ENCODE data around the gene SEPSECS. TPM values are rescaled to one million over a fixed set of nuclear protein-coding genes. Genes with fewer than 3 reads are reported as not detected.

Gene SEPSECS
- total and polyA plus RNA-seq, 4 donors = 2.8 to 23.2 (median 7.3) TPM

- TF ChIP-seq, protein P1, sequence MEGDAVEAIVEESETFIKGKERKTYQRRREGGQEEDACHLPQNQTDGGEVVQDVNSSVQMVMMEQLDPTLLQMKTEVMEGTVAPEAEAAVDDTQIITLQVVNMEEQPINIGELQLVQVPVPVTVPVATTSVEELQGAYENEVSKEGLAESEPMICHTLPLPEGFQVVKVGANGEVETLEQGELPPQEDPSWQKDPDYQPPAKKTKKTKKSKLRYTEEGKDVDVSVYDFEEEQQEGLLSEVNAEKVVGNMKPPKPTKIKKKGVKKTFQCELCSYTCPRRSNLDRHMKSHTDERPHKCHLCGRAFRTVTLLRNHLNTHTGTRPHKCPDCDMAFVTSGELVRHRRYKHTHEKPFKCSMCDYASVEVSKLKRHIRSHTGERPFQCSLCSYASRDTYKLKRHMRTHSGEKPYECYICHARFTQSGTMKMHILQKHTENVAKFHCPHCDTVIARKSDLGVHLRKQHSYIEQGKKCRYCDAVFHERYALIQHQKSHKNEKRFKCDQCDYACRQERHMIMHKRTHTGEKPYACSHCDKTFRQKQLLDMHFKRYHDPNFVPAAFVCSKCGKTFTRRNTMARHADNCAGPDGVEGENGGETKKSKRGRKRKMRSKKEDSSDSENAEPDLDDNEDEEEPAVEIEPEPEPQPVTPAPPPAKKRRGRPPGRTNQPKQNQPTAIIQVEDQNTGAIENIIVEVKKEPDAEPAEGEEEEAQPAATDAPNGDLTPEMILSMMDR (IDR thresholded peaks at IDR 0.05; ENCODE audit: control extremely low read depth, extremely low read depth) = no peak
- 98 to 99% methylated on average over 2 of the region's 2 CpGs for WGBS, 2 donors
- Histone ChIP-seq H3K9me3 (ENCODE audit: control insufficient read depth in 4 of 4, insufficient read depth in 3 of 4, low read length in 3 of 4) (peaks cover 0 to 2% (median 0%) of the 10 kb centered on the region in 4 donors), H3K36me3 (ENCODE audit: control insufficient read depth in 4 of 4, insufficient read depth in 4 of 4, low read length in 4 of 4) (peaks cover 0 to 2% (median under 1%) of the 10 kb centered on the region in 4 donors), H3K9ac (ENCODE audit: insufficient read depth in 1 of 2, low read length in 2 of 2) (no peak overlapping the region), H3K27ac (ENCODE audit: low read depth in 1 of 2, low read length in 1 of 2) (no peak overlapping the region), H3K4me3 (no peak overlapping the region), H3K27me3 (ENCODE audit: control insufficient read depth in 3 of 3, insufficient read depth in 3 of 3, low read length in 2 of 3) (no peaks in the 10 kb centered on the region), H3K4me1 (ENCODE audit: control insufficient read depth in 5 of 5, insufficient read depth in 5 of 5, low read length in 5 of 5) (no peaks in the 10 kb centered on the region)
- ATAC-seq (ENCODE audit: insufficient read depth, low FRiP score) (no peak), DNase-seq (no peak)
These were observed 28.9 kb downstream of the SEPSECS start for GRCh38 chr4:25131381-25131780.

- Histone ChIP-seq H3K36me3 (ENCODE audit: control insufficient read depth in 4 of 4, insufficient read depth in 4 of 4, low read length in 4 of 4) (peaks cover 2 to 7% (median 5%) of the 10 kb centered on the region in 4 donors), H3K4me1 (ENCODE audit: control insufficient read depth in 5 of 5, insufficient read depth in 5 of 5, low read length in 5 of 5) (no peaks in the 10 kb centered on the region), H3K4me3 (no peak overlapping the region), H3K27me3 (ENCODE audit: control insufficient read depth in 3 of 3, insufficient read depth in 3 of 3, low read length in 2 of 3) (no peaks in the 10 kb centered on the region), H3K9ac (ENCODE audit: insufficient read depth in 1 of 2, low read length in 2 of 2) (no peak overlapping the region), H3K27ac (ENCODE audit: low read depth in 1 of 2, low read length in 1 of 2) (no peak overlapping the region), H3K9me3 (ENCODE audit: control insufficient read depth in 4 of 4, insufficient read depth in 3 of 4, low read length in 3 of 4) (peaks cover 0 to 1% (median 0%) of the 10 kb centered on the region in 4 donors)
- no peak for ATAC-seq (ENCODE audit: insufficient read depth, low FRiP score)
- TF ChIP-seq, protein P1 (IDR thresholded peaks at IDR 0.05; ENCODE audit: control extremely low read depth, extremely low read depth) = no peak
- 96 to 100% methylated on average over 1 of the region's 1 CpG for WGBS, 2 donors
- DNase-seq = no peak
These were observed 30.3 kb downstream of the SEPSECS start for GRCh38 chr4:25129917-25130316.

GRCh38 chr4:25128671-25129070, 31.6 kb downstream of the SEPSECS start:
- Histone ChIP-seq H3K27me3 (ENCODE audit: control insufficient read depth in 3 of 3, insufficient read depth in 3 of 3, low read length in 2 of 3) (no peaks in the 10 kb centered on the region), H3K4me1 (ENCODE audit: control insufficient read depth in 5 of 5, insufficient read depth in 5 of 5, low read length in 5 of 5) (no peaks in the 10 kb centered on the region), H3K4me3 (no peak overlapping the region), H3K9me3 (ENCODE audit: control insufficient read depth in 4 of 4, insufficient read depth in 3 of 4, low read length in 3 of 4) (no peaks in the 10 kb centered on the region), H3K9ac (ENCODE audit: insufficient read depth in 1 of 2, low read length in 2 of 2) (no peak overlapping the region), H3K36me3 (ENCODE audit: control insufficient read depth in 4 of 4, insufficient read depth in 4 of 4, low read length in 4 of 4) (peaks cover 2 to 7% (median 6%) of the 10 kb centered on the region in 4 donors), H3K27ac (ENCODE audit: low read depth in 1 of 2, low read length in 1 of 2) (no peak overlapping the region)
- DNase-seq (no peak), ATAC-seq (ENCODE audit: insufficient read depth, low FRiP score) (no peak)
- TF ChIP-seq, protein P1 (IDR thresholded peaks at IDR 0.05; ENCODE audit: control extremely low read depth, extremely low read depth) = no peak

- Histone ChIP-seq H3K9ac (ENCODE audit: insufficient read depth in 1 of 2, low read length in 2 of 2) (no peak overlapping the region), H3K4me3 (no peak overlapping the region), H3K4me1 (ENCODE audit: control insufficient read depth in 5 of 5, insufficient read depth in 5 of 5, low read length in 5 of 5) (no peaks in the 10 kb centered on the region), H3K27me3 (ENCODE audit: control insufficient read depth in 3 of 3, insufficient read depth in 3 of 3, low read length in 2 of 3) (no peaks in the 10 kb centered on the region), H3K27ac (ENCODE audit: low read depth in 1 of 2, low read length in 1 of 2) (no peak overlapping the region), H3K36me3 (ENCODE audit: control insufficient read depth in 4 of 4, insufficient read depth in 4 of 4, low read length in 4 of 4) (peaks cover 4 to 12% (median 9%) of the 10 kb centered on the region in 4 donors), H3K9me3 (ENCODE audit: control insufficient read depth in 4 of 4, insufficient read depth in 3 of 4, low read length in 3 of 4) (no peaks in the 10 kb centered on the region)
- no peak for DNase-seq
- 90 to 93% methylated on average over 3 of the region's 3 CpGs for WGBS, 2 donors
- ATAC-seq (ENCODE audit: insufficient read depth, low FRiP score) = no peak
- TF ChIP-seq, protein P1 (IDR thresholded peaks at IDR 0.05; ENCODE audit: control extremely low read depth, extremely low read depth) = no peak
These were observed 37.0 kb downstream of the SEPSECS start for GRCh38 chr4:25123236-25123635.

All from lung (tissue), 12 donors.